ENCODE results near the gene THSD4. TPM values are rescaled to one million over a fixed set of nuclear protein-coding genes. Genes with fewer than 3 reads are reported as not detected.
A peak's percentile ranks its signal among the peaks of the same experiment; 100 is the strongest.

Gene THSD4
- total and polyA plus RNA-seq, 7 donors, result 0.21 to 3.1 (median 1.8) TPM

DNA sequence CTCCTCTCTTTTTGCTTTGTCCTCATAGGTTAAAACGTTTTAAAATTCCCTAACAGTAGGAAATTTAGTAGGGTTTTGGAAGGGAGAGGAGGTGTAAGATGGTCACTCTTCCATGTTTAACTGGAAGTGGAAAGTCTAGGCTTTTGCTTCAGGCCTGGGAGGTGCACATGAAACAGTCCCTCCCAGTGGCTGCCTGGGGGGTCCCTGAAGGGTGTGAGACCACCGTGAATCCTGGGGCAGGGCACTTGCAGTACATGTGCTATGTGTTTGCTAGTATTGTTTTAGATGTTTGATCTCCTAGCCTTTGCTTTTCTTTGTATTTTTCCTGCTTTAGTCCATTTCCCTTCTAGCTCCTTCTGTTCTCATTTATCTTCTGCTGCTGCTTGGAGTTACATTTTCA, 178.5 kb downstream of the THSD4 start:
- intact Hi-C loops (cut with DNase I), result no loop called here
- H3K36me3 ChIP-seq (ENCODE audit: insufficient read depth in 1 of 2, low read depth in 1 of 2), result no peaks in the 10 kb centered on the region
- no peak overlapping the region for H3K4me3 ChIP-seq
- no peaks in the 10 kb centered on the region for H3K27me3 ChIP-seq (ENCODE audit: insufficient read depth in 3 of 3, low read length in 2 of 3)
- no peak overlapping the region for H3K27ac ChIP-seq
- ATAC-seq (no peak), DNase-seq (no peak)
- H3K4me1 ChIP-seq, result peaks cover 10% of the 10 kb centered on the region
- H3K9me3 ChIP-seq, result no peaks in the 10 kb centered on the region
- TF ChIP-seq, protein P1, sequence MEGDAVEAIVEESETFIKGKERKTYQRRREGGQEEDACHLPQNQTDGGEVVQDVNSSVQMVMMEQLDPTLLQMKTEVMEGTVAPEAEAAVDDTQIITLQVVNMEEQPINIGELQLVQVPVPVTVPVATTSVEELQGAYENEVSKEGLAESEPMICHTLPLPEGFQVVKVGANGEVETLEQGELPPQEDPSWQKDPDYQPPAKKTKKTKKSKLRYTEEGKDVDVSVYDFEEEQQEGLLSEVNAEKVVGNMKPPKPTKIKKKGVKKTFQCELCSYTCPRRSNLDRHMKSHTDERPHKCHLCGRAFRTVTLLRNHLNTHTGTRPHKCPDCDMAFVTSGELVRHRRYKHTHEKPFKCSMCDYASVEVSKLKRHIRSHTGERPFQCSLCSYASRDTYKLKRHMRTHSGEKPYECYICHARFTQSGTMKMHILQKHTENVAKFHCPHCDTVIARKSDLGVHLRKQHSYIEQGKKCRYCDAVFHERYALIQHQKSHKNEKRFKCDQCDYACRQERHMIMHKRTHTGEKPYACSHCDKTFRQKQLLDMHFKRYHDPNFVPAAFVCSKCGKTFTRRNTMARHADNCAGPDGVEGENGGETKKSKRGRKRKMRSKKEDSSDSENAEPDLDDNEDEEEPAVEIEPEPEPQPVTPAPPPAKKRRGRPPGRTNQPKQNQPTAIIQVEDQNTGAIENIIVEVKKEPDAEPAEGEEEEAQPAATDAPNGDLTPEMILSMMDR (IDR thresholded peaks at IDR 0.05), result no peak
- 21 to 22% (median 21%) methylated on average over 2 of the region's 2 CpGs for WGBS, 3 donors

GRCh38 chr15:71294251-71294910, 179.1 kb downstream of the THSD4 start:
- Histone ChIP-seq H3K4me3 (no peak overlapping the region), H3K36me3 (ENCODE audit: insufficient read depth in 1 of 2, low read depth in 1 of 2) (no peaks in the 10 kb centered on the region), H3K27ac (no peak overlapping the region), H3K27me3 (ENCODE audit: insufficient read depth in 3 of 3, low read length in 2 of 3) (no peaks in the 10 kb centered on the region), H3K9me3 (no peaks in the 10 kb centered on the region), H3K4me1 (peaks cover 10% of the 10 kb centered on the region)
- TF ChIP-seq, protein P1 (IDR thresholded peaks at IDR 0.05), result no peak
- no peak for DNase-seq
- WGBS, 3 donors, result 75 to 77% (median 75%) methylated on average over 12 of the region's 12 CpGs
- intact Hi-C loops (cut with DNase I), result no loop called here
- peak in 1 of 4 donors; percentile 3 for ATAC-seq

DNA sequence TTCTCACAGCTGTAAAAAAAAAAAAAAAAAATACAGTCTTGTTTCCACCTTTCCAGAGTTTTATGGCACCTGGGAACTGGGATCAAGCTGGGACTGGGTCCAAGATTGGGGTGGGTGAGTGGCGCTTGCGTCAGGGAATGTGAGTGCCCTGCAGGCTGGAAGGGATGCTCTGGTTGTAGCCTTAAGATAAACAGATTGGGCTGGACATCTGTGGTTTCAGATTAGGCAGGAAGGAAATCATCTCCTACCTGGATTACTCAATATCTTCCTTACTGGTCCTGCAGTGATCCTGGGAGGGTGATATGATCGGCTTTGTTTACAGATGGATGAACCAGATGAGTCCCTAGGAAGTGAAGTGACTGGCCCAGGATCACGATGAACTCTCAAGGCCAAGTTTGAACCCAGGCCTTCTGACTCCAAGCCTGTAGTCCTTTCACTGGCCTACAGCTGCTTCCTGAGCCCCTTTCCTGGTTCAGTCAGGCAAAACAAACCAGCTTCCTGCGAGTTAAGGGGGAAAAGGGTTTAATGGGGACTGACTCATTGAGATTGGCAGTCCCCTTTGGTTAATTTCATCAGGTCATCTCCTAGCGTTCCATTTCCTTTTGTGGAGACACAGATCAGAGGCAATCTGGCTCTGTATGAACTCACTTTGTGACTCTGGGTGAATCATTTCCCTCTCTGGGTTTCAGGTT, 179.8 kb downstream of the THSD4 start:
- WGBS, 3 donors, result 53 to 62% (median 59%) methylated on average over 6 of the region's 6 CpGs
- intact Hi-C loops (cut with DNase I), result no loop called here
- no peaks in the 10 kb centered on the region for H3K27me3 ChIP-seq (ENCODE audit: insufficient read depth in 3 of 3, low read length in 2 of 3)
- H3K36me3 ChIP-seq (ENCODE audit: insufficient read depth in 1 of 2, low read depth in 1 of 2), result no peaks in the 10 kb centered on the region
- no peak overlapping the region for H3K4me3 ChIP-seq
- TF ChIP-seq, protein P1 (IDR thresholded peaks at IDR 0.05), result no peak
- H3K9me3 ChIP-seq, result no peaks in the 10 kb centered on the region
- ATAC-seq (peak; percentile 75 to 85 (median 80)), DNase-seq (no peak)
- peak overlapping the region; percentile 32 for H3K27ac ChIP-seq
- peaks cover 10% of the 10 kb centered on the region for H3K4me1 ChIP-seq

- DNase-seq (no peak), ATAC-seq (peak in 1 of 4 donors; percentile 45)
- TF ChIP-seq, protein P1 (IDR thresholded peaks at IDR 0.05), result no peak
- H3K27ac ChIP-seq, result peak overlapping the region; percentile 20
- H3K36me3 ChIP-seq (ENCODE audit: insufficient read depth in 1 of 2, low read depth in 1 of 2), result no peaks in the 10 kb centered on the region
- no peak overlapping the region for H3K4me3 ChIP-seq
- H3K4me1 ChIP-seq, result peaks cover 10% of the 10 kb centered on the region
- no peaks in the 10 kb centered on the region for H3K27me3 ChIP-seq (ENCODE audit: insufficient read depth in 3 of 3, low read length in 2 of 3)
- no peaks in the 10 kb centered on the region for H3K9me3 ChIP-seq
- intact Hi-C loops (cut with DNase I), result no loop called here
- 50 to 51% (median 50%) methylated on average over 3 of the region's 3 CpGs for WGBS, 3 donors
These were observed 180.5 kb downstream of the THSD4 start for GRCh38 chr15:71295603-71296314.
